Immature natural killer cell (primary cell): ENCODE data around the gene OXTR. TPM values are rescaled to one million over a fixed set of nuclear protein-coding genes. Genes with fewer than 3 reads are reported as not detected.

Experiments used
- DNase-seq, 3 donors: peaks; one replicate each; pipeline ENCODE4 v3.0.0; 2022; ENCODE audit warnings: mixed read lengths in 1 of 3
- H3K27ac Mint-ChIP-seq, 6 donors: one replicate each; pipeline ENCODE4 v1.8.0; 2020; ENCODE audit warnings: mixed read lengths in 6 of 6, mild to moderate bottlenecking in 5 of 6, inconsistent platforms in 4 of 6, moderate library complexity in 3 of 6
- H3K27me3 Mint-ChIP-seq, 3 donors: one replicate each; pipeline ENCODE4 v1.8.0; 2020 to 2021; ENCODE audit warnings: low read depth in 3 of 3, mild to moderate bottlenecking in 3 of 3, mixed read lengths in 3 of 3, moderate library complexity in 3 of 3, inconsistent platforms in 1 of 3
- H3K36me3 Mint-ChIP-seq, 3 donors: one replicate each; pipeline ENCODE4 v1.8.0; 2020; ENCODE audit warnings: mixed read lengths in 3 of 3, inconsistent platforms in 2 of 3, mild to moderate bottlenecking in 2 of 3
- H3K4me1 Mint-ChIP-seq, 2 donors: one replicate each; pipeline ENCODE4 v1.8.0; 2020; ENCODE audit warnings: inconsistent platforms in 2 of 2, mild to moderate bottlenecking in 2 of 2, mixed read lengths in 2 of 2, moderate library complexity in 1 of 2
- H3K4me3 Mint-ChIP-seq, 5 donors: one replicate each; pipeline ENCODE4 v1.8.0; 2020; ENCODE audit warnings: mild to moderate bottlenecking in 5 of 5, mixed read lengths in 5 of 5, inconsistent platforms in 3 of 5, moderate library complexity in 3 of 5
- H3K9me3 Mint-ChIP-seq, 6 donors: one replicate each; pipeline ENCODE4 v1.8.0; 2020; ENCODE audit warnings: mild to moderate bottlenecking in 6 of 6, mixed read lengths in 6 of 6, inconsistent platforms in 4 of 6, moderate library complexity in 3 of 6
- polyA plus RNA-seq, 3 donors: library from polyadenylated mRNA; unstranded; fragments of 300-500 nt; fragmentation: Illumina TruSeq; gene quantifications; one replicate each; pipeline ENCODE4 v1.2.3, GENCODE V29; 2021

The OXTR gene
- polyA plus RNA-seq, 3 donors from 2014 or later: 0.22 TPM; not detected in 2

DNA sequence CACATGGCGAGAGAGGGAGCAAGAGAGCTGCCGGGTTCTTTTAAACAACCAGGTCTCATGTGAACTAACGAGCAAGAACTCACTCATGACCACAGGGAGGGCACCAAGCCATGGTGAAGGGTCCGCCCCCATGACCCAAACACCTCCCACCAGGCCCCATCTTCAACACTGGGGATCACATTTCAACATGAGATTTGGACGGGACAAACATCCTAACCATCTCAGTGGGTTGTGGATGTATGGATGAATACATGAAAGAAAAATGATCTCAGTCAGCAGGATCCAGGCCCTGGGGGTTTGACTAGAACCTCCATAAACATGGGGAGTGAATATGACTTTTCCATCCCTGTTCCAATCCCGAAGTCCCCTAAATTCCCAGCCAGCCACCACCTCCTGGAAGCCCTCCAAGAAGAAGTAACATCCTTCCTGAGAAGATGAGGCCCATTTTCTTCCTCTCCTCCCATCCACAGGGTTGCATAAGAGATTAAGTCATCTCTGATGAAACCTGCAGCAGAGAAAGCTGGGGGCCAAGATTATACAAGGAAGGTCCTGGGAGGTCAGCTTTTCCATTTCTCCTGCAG, 26.3 kb downstream of the OXTR start:
- H3K4me3 Mint-ChIP-seq: no peak overlapping the region
- no peaks in the 10 kb centered on the region for H3K36me3 Mint-ChIP-seq
- no peaks in the 10 kb centered on the region for H3K4me1 Mint-ChIP-seq
- H3K27ac Mint-ChIP-seq: no peak overlapping the region
- H3K9me3 Mint-ChIP-seq: peaks cover 0 to 3% (median 0%) of the 10 kb centered on the region in 6 donors
- peaks cover 0 to 3% (median 2%) of the 10 kb centered on the region in 3 donors for H3K27me3 Mint-ChIP-seq
- DNase-seq: no peak

DNA sequence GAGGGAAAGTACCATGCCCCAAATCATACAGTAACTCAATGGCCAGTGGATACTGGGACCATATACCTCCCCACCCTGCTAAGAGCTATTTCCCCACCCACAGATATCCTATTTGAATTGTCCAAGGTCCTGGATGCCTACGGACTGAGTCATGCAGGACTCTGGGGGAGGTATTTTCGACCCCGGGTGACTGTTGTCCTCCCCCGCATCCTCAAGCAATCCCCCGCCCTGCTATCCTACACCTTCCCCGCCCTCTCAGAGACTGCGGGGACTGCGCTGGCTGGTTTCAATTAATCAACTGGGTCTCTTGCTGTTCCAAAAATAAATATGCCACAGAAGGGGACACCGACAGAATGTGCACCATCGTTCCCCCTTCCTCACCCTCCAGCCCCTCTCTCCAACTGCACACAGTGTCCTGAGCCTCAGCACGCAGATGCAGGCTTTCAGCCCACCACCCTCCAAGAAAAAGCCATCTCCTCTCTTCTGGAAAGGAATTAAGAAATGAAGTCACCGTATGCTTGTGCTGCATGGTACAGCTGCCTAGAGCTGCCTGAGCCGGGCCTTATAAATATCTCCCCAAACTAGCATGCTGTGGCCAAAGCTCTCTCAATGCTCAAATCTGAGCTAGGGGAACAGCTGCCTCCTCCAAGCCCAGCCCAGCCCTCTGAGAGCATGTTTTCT, 27.7 kb downstream of the OXTR start:
- Mint-ChIP-seq H3K9me3 (peaks cover 0 to 4% (median 0%) of the 10 kb centered on the region in 6 donors), H3K27me3 (peaks cover 0 to 3% (median 2%) of the 10 kb centered on the region in 3 donors), H3K4me3 (no peak overlapping the region), H3K4me1 (no peaks in the 10 kb centered on the region), H3K27ac (no peak overlapping the region), H3K36me3 (no peaks in the 10 kb centered on the region)
- no peak for DNase-seq

DNA sequence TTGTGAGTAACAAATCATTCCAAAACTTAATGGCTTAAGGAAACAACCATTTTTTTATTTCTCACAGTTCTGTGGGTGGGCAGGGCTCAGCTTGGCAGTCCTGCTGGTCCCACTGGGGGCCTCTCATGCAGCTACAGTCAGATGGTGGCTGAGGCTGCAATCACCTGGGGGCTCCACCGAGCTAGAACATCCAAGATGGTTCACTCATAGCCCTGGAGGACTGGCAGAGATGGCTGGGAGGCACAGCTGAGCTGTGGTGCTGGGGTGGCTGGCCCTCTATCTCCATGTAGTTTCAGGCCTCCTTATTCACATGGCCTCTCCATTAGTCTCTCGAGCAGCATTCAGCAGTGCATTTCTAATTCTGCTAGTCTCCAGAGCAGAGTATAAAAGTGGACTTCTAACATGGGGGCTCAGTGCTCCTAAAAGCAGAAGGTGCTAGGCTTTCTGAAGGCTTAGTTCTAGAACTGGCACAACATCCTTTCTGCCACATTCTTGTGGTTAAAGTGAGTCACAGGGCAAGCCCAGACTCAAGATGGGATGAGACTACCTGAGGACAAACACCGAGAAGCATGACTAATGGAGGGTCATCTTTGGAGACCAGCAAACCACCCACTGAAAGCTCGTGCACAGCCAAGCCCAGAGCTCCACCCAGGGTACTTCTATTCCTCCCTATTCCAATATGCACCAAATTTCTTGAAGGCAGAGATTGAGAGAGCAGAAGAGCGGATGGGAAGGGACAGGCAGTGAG, 29.5 kb downstream of the OXTR start:
- H3K4me1 Mint-ChIP-seq: no peaks in the 10 kb centered on the region
- no peak for DNase-seq
- H3K4me3 Mint-ChIP-seq: no peak overlapping the region
- no peaks in the 10 kb centered on the region for H3K36me3 Mint-ChIP-seq
- no peak overlapping the region for H3K27ac Mint-ChIP-seq
- peaks cover 0 to 4% (median 0%) of the 10 kb centered on the region in 6 donors for H3K9me3 Mint-ChIP-seq
- peaks cover 0 to 4% (median 2%) of the 10 kb centered on the region in 3 donors for H3K27me3 Mint-ChIP-seq

DNA sequence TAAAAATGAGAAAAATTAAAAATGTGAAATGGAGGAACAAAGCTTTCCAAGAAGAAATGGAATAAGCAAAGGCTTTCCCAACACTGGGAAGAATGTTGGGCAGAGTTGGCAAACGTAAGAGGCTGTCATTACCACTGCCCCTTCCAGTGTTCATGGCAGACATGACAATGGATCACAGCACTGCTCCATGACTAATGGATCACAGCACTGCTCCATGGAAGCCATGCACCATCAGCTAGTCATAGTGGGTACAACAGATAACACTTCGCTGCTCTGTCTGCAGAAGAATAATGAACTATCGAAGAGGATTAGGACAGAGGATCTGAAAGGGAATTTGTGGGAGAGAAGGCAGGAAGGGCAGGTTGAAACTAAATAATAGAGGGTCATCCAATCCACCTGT, 30.8 kb downstream of the OXTR start:
- Mint-ChIP-seq H3K27ac (no peak overlapping the region), H3K27me3 (peaks cover 0 to 4% (median 2%) of the 10 kb centered on the region in 3 donors), H3K9me3 (peaks cover 0 to 4% (median 0%) of the 10 kb centered on the region in 6 donors), H3K36me3 (no peaks in the 10 kb centered on the region), H3K4me1 (no peaks in the 10 kb centered on the region), H3K4me3 (no peak overlapping the region)
- DNase-seq: no peak

DNA sequence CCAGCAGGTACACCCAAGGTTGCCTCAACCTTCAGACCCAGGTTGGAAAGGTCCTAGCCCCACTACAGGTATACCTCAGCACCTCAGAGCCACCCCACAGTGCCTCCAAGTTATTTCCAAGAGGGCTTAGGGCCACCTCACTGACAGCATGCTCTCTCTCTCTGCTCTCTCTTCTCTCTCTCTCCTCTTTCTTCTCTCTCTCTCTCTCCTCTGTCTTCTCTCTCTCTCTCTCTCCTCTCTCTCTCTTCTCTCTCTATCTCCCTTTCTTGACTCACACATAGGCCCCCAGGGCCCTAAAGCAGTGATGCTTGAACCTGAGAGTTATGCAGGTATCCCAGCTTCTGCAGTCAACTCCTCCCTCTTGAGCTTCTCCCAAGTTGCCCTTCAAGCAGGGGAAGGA, 31.6 kb downstream of the OXTR start:
- Mint-ChIP-seq H3K27me3 (peaks cover 0 to 4% (median 3%) of the 10 kb centered on the region in 3 donors), H3K36me3 (no peaks in the 10 kb centered on the region), H3K4me1 (no peaks in the 10 kb centered on the region), H3K4me3 (no peak overlapping the region), H3K27ac (no peak overlapping the region), H3K9me3 (peaks cover 0 to 4% (median 0%) of the 10 kb centered on the region in 6 donors)
- DNase-seq: no peak

DNA sequence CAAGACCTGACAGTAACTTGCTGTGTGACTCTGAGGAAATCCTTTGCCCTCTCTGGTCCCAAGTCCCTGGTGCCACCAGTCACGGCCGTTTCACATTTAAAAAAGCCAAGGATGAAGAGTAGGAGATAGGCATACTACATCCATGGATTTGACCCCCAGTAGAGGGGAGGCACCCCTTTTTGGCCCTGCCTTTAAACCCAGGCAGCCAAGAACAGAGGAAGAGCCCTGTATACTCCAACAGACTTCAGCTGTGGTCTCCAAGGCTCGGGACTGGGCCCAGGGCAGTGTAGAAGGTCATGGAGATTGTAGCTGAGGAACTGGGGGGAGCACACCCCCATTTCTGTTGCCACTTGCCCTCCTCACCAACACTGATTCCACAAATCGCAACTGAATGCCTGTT, 32.1 kb downstream of the OXTR start:
- no peaks in the 10 kb centered on the region for H3K36me3 Mint-ChIP-seq
- no peak overlapping the region for H3K4me3 Mint-ChIP-seq
- H3K4me1 Mint-ChIP-seq: no peaks in the 10 kb centered on the region
- H3K27me3 Mint-ChIP-seq: peaks cover 0 to 6% (median 3%) of the 10 kb centered on the region in 3 donors
- no peak overlapping the region for H3K27ac Mint-ChIP-seq
- peaks cover 0 to 4% (median 0%) of the 10 kb centered on the region in 6 donors for H3K9me3 Mint-ChIP-seq
- no peak for DNase-seq

DNA sequence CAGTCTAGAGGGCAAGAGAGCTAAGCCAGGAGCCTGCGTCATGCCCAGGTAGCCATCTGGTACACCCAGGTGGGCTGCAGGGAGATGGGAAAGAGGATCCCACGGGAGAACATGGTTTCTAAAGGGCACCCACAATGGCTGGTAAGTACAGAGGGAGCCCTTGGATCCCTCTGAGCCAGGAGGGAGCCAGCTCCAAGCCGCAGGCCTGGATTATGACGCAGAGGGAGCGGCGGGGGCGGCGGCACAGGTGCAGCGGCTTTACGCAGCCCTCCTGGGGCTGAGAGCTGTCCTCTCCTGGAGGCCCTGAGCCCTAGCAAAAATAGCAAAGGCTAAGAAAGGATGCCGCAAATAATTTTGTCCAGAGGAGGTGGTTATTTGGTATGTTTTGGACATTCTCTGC, 33.0 kb downstream of the OXTR start:
- DNase-seq: no peak
- Mint-ChIP-seq H3K27ac (no peak overlapping the region), H3K9me3 (peaks cover 0 to 4% (median 0%) of the 10 kb centered on the region in 6 donors), H3K27me3 (peaks cover 0 to 6% (median 2%) of the 10 kb centered on the region in 3 donors), H3K4me1 (no peaks in the 10 kb centered on the region), H3K36me3 (no peaks in the 10 kb centered on the region), H3K4me3 (no peak overlapping the region)

DNA sequence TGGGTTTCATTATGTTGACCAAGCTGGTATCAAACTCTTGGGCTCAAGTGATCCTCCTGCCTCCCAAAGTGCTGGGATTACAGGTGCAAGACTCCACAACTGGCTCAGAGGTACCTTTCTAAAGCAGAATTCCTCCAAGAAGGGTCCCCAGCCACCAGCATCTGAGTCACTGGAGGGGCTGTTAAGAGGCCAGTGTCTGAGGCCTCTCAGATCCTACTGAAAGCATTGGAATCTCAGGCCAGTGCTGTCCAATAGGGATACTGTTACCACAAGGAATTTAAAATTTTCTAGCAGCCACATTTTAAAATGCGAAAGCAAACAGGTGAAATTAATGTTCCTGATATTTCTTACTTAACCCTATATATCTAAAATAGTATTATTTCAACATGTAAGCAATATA, 34.5 kb downstream of the OXTR start:
- no peak overlapping the region for H3K27ac Mint-ChIP-seq
- H3K36me3 Mint-ChIP-seq: no peaks in the 10 kb centered on the region
- H3K27me3 Mint-ChIP-seq: peaks cover 0 to 5% (median 2%) of the 10 kb centered on the region in 3 donors
- no peak for DNase-seq
- no peak overlapping the region for H3K4me3 Mint-ChIP-seq
- H3K9me3 Mint-ChIP-seq: peaks cover 0 to 4% (median 0%) of the 10 kb centered on the region in 6 donors
- no peaks in the 10 kb centered on the region for H3K4me1 Mint-ChIP-seq

DNA sequence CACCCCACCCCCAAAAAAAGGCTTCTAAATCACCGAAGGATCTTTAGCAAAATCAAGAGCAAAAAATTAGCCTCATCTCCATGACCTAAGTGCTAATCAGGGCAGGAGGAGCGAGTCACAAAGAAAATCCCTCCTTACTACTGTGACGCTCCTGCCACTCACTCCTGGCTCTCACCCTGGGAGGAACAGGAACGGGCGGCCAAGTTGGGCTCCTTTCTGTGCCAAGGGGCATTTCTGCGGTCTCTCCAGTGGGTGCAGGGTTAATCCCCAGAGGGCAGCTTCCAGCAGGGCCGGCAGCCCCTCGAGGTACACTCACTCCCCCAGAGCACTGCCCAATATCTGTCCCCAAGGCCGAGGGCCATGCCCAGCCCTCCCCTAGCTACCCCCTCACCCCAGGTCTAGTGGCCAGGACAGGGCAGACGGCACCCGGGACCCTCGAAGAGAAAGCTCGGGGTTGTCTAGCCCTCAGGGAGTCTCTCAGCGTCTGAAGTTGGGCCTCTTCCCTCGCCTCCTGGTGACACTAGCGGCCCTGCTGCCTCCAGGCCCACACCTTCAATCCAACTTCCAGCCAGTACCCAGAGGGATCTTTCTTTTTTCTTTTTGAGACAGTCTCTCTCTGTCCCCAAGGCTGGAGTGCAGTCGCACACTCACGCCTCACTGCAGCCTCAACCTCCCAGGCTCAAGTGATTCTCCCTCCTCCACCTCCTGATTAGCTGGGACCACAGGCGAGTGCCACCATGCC, 35.1 kb downstream of the OXTR start:
- no peak for DNase-seq
- H3K4me3 Mint-ChIP-seq: no peak overlapping the region
- H3K9me3 Mint-ChIP-seq: peaks cover 0 to 4% (median 0%) of the 10 kb centered on the region in 6 donors
- no peaks in the 10 kb centered on the region for H3K36me3 Mint-ChIP-seq
- H3K27me3 Mint-ChIP-seq: peaks cover 0 to 7% (median 2%) of the 10 kb centered on the region in 3 donors
- H3K27ac Mint-ChIP-seq: no peak overlapping the region
- no peaks in the 10 kb centered on the region for H3K4me1 Mint-ChIP-seq

DNA sequence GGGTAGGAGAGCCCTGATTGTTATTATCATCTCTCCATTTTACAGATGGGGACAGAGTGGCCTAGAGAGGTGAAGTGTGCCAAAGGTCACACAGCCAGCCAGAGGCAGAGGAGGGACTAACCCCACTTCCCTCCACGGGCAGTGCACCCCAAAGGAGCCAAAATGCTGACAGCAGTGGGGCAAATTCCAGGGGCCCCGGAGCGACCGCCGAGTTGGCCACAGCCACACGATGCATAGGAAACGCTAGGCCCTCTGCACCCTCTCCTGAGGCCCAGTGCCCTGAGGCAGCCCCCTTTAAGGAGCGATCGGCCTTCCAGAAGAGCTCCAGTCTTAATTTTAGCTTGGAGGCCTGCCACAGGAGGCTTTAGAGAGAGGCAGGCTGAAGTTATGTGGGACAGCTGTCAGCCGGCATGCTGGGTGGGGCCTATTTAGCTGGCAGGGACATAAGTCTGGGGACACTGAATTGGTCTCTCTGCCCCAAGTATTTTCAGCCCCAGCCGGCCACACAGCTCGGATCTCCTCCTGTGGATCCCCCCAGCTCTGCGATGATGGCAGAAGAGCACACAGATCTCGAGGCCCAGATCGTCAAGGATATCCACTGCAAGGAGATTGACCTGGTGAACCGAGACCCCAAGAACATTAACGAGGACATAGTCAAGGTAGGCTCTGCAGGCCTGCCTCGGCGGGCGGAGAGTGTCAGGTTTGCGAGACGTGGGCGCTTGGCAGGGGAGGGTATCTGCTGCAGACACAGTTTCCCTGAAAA, 35.9 kb downstream of the OXTR start, which contains the start of gene CAV3:
Gene CAV3, plus strand, starts transcription at position 471 of the 763 bp plus-strand sequence. Its CDS starts 75 bp downstream, at position 546.
- H3K4me3 Mint-ChIP-seq: no peak within 1 kb of the TSS
- no peaks in the 10 kb centered on the region for H3K4me1 Mint-ChIP-seq
- no peaks in the 10 kb centered on the region for H3K36me3 Mint-ChIP-seq
- no peak for DNase-seq
- H3K9me3 Mint-ChIP-seq: peaks cover 0 to 4% (median 0%) of the 10 kb centered on the region in 6 donors
- H3K27me3 Mint-ChIP-seq: peaks cover 2 to 7% (median 2%) of the 10 kb centered on the region in 3 donors
- no peak within 1 kb of the TSS for H3K27ac Mint-ChIP-seq

DNA sequence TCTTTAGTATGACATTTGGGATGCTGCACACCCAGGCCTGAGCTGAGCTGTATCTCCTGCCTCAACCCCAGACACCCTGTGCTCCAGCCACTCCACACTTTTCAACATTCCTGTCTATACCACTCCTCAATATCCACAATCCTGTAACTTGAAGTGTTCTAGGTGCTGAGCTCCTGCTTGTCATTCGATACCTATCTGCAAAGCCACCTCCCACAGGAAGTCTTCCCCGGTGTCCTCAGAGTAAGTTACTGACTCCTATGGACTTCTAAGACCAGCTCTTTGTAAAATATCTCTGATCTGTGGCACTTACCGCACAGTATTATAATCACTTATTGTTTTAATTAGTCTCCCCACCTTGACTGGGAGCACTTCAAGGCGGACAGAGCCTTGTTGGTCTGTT, 37.0 kb downstream of the OXTR start:
- DNase-seq: no peak
- peaks cover 0 to 1% (median 0%) of the 10 kb centered on the region in 6 donors for H3K9me3 Mint-ChIP-seq
- H3K4me1 Mint-ChIP-seq: no peaks in the 10 kb centered on the region
- H3K27ac Mint-ChIP-seq: no peak overlapping the region
- peaks cover 2 to 7% (median 2%) of the 10 kb centered on the region in 3 donors for H3K27me3 Mint-ChIP-seq
- H3K4me3 Mint-ChIP-seq: no peak overlapping the region
- H3K36me3 Mint-ChIP-seq: no peaks in the 10 kb centered on the region

DNA sequence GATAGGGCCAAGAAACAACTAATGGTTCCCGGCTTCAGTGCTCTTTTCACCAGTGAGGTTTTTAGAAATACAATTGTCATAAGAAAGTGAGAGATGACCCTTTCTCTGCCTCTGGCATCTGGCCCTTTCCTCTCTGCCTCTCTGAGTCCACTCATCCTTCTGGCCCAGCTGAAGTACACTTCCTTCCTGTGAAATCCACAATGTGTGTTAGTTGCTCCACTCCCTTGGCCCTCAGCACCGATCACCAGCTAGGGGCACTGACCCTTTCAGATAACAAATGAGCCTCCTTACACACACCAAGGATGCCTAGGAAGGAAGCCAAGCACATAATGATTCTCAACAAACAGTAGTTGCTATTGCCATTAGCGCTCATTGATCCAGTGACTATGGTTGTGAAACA, 38.8 kb downstream of the OXTR start:
- H3K4me1 Mint-ChIP-seq: no peaks in the 10 kb centered on the region
- DNase-seq: no peak
- peaks cover 0 to 5% (median 0%) of the 10 kb centered on the region in 6 donors for H3K9me3 Mint-ChIP-seq
- no peak overlapping the region for H3K4me3 Mint-ChIP-seq
- H3K36me3 Mint-ChIP-seq: no peaks in the 10 kb centered on the region
- peaks cover 2 to 10% (median 3%) of the 10 kb centered on the region in 3 donors for H3K27me3 Mint-ChIP-seq
- no peak overlapping the region for H3K27ac Mint-ChIP-seq

DNA sequence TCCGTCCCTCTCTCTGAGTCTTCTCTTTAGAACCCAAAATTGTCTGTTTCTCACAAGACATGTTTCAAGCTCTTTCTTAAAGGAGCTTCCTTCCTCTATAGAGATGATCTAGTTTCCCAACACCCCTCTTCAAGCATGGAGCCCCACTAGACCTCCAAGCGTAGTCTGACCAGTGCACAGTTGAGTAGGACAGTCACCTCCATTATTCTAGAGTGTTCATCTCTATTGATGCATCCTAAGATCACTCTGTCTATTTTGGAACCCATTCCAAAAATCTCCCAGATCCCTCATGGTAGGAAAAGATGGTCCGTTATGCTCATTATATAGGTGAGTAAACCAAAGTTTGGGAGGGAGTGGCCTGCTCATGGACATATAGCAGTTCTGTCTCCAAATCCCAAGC, 39.9 kb downstream of the OXTR start:
- H3K9me3 Mint-ChIP-seq: peaks cover 0 to 5% (median 0%) of the 10 kb centered on the region in 6 donors
- H3K36me3 Mint-ChIP-seq: no peaks in the 10 kb centered on the region
- H3K4me1 Mint-ChIP-seq: no peaks in the 10 kb centered on the region
- H3K27ac Mint-ChIP-seq: no peak overlapping the region
- peaks cover 1 to 10% (median 4%) of the 10 kb centered on the region in 3 donors for H3K27me3 Mint-ChIP-seq
- DNase-seq: no peak
- no peak overlapping the region for H3K4me3 Mint-ChIP-seq
